ENCODE results near the gene TDRD15. TPM values are rescaled to one million over a fixed set of nuclear protein-coding genes. Genes with fewer than 3 reads are reported as not detected.
A peak's percentile ranks its signal among the peaks of the same experiment; 100 is the strongest.

Gene TDRD15
- total RNA-seq, 6 donors from 2014 or later = 0.07 to 0.11 TPM; not detected in 4

GRCh38 chr2:21161122-21161521 lies 37.4 kb downstream of the TDRD15 start:
- Histone ChIP-seq H3K27ac (no peak overlapping the region), H3K36me3 (no peaks in the 10 kb centered on the region), H3K4me1 (no peaks in the 10 kb centered on the region), H3K4me3 (no peak overlapping the region), H3K27me3 (no peaks in the 10 kb centered on the region), H3K9me3 (no peaks in the 10 kb centered on the region)
- TF ChIP-seq POLR2A (IDR thresholded peaks at IDR 0.05) (no peak), EP300 (IDR thresholded peaks at IDR 0.05) (no peak), CTCF (IDR thresholded peaks at IDR 0.05) (no peak), POLR2AphosphoS5 (IDR thresholded peaks at IDR 0.05) (no peak)
- ATAC-seq (ENCODE audit: low FRiP score in 2 of 2) = no peak
- WGBS, 2 donors = 93 to 94% methylated on average over 4 to 6 of the region's 6 CpGs
- DNase-seq = peak in 1 of 2 donors; percentile 28

GRCh38 chr2:21161832-21162614 lies 38.3 kb downstream of the TDRD15 start:
- TF ChIP-seq POLR2A (IDR thresholded peaks at IDR 0.05) (no peak), CTCF (IDR thresholded peaks at IDR 0.05) (no peak), EP300 (IDR thresholded peaks at IDR 0.05) (no peak), POLR2AphosphoS5 (IDR thresholded peaks at IDR 0.05) (no peak)
- 85 to 90% methylated on average over 3 to 5 of the region's 7 CpGs for WGBS, 2 donors
- no peak overlapping the region for H3K27ac ChIP-seq
- no peak overlapping the region for H3K4me3 ChIP-seq
- no peaks in the 10 kb centered on the region for H3K36me3 ChIP-seq
- no peaks in the 10 kb centered on the region for H3K4me1 ChIP-seq
- no peaks in the 10 kb centered on the region for H3K9me3 ChIP-seq
- DNase-seq (peak in 1 of 2 donors; percentile 56), ATAC-seq (ENCODE audit: low FRiP score in 2 of 2) (peak in 1 of 2 donors; percentile 27)
- H3K27me3 ChIP-seq = no peaks in the 10 kb centered on the region

- 76 to 81% methylated on average over 5 of the region's 5 CpGs for WGBS, 2 donors
- DNase-seq = no peak
- no peaks in the 10 kb centered on the region for H3K4me1 ChIP-seq
- H3K27ac ChIP-seq = no peak overlapping the region
- no peaks in the 10 kb centered on the region for H3K27me3 ChIP-seq
- no peaks in the 10 kb centered on the region for H3K36me3 ChIP-seq
- TF ChIP-seq CTCF (IDR thresholded peaks at IDR 0.05) (no peak), POLR2A (IDR thresholded peaks at IDR 0.05) (no peak), POLR2AphosphoS5 (IDR thresholded peaks at IDR 0.05) (no peak), EP300 (IDR thresholded peaks at IDR 0.05) (no peak)
- H3K4me3 ChIP-seq = no peak overlapping the region
- ATAC-seq (ENCODE audit: low FRiP score in 2 of 2) = peak in 1 of 2 donors; percentile 21
- no peaks in the 10 kb centered on the region for H3K9me3 ChIP-seq
Observed at GRCh38 chr2:21162615-21162878, 38.8 kb downstream of the TDRD15 start.

DNA sequence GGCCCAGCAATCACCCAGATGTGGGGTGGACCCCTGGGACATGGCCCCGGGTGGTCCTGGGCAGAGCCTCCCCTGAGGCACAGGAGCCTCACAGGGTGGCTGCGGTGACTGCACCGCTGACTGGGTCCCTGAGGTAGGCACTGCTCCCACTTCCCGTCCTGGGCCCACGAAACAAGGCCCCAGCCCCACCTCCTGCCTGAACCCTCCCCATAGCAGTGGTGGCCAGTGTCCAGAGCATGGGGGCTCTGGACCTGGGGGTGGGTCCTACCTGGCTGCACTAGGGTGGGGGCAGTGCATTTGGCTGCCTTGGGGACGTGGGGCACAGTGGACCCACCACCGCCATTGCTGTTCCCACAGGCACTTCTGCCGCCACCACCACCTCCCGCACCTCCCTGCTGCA lies 39.4 kb downstream of the TDRD15 start:
- no peak overlapping the region for H3K27ac ChIP-seq
- no peak overlapping the region for H3K4me3 ChIP-seq
- TF ChIP-seq POLR2AphosphoS5 (IDR thresholded peaks at IDR 0.05) (no peak), EP300 (IDR thresholded peaks at IDR 0.05) (no peak), POLR2A (IDR thresholded peaks at IDR 0.05) (no peak), CTCF (IDR thresholded peaks at IDR 0.05) (no peak)
- WGBS, 2 donors = 96 to 98% methylated on average over 4 to 9 of the region's 9 CpGs
- H3K36me3 ChIP-seq = no peaks in the 10 kb centered on the region
- no peaks in the 10 kb centered on the region for H3K9me3 ChIP-seq
- no peaks in the 10 kb centered on the region for H3K4me1 ChIP-seq
- DNase-seq (peak in 1 of 2 donors; percentile 53), ATAC-seq (ENCODE audit: low FRiP score in 2 of 2) (peak; percentile 19 to 36)
- H3K27me3 ChIP-seq = no peaks in the 10 kb centered on the region

- DNase-seq (no peak), ATAC-seq (ENCODE audit: low FRiP score in 2 of 2) (no peak)
- H3K36me3 ChIP-seq = no peaks in the 10 kb centered on the region
- no peak overlapping the region for H3K4me3 ChIP-seq
- H3K27me3 ChIP-seq = no peaks in the 10 kb centered on the region
- no peaks in the 10 kb centered on the region for H3K9me3 ChIP-seq
- H3K4me1 ChIP-seq = no peaks in the 10 kb centered on the region
- no peak for TF ChIP-seq POLR2AphosphoS5 (IDR thresholded peaks at IDR 0.05)
- 2 to 12% methylated on average over 1 of the region's 1 CpG for WGBS, 2 donors
- H3K27ac ChIP-seq = no peak overlapping the region
Observed at GRCh38 chr2:21165350-21165749, 41.6 kb downstream of the TDRD15 start.

All from upper lobe of left lung (tissue), 6 donors.